ENCODE data around the gene UBN2.

The UBN2 gene

GRCh38 chr7:139294951-139295575 is 64.0 kb downstream of the UBN2 start:
- H3K4me3 ChIP-seq (ENCODE audit: low read depth, low read length): no peak overlapping the region
- no peak for DNase-seq (ENCODE audit: low read depth)
- TF ChIP-seq, protein P1, sequence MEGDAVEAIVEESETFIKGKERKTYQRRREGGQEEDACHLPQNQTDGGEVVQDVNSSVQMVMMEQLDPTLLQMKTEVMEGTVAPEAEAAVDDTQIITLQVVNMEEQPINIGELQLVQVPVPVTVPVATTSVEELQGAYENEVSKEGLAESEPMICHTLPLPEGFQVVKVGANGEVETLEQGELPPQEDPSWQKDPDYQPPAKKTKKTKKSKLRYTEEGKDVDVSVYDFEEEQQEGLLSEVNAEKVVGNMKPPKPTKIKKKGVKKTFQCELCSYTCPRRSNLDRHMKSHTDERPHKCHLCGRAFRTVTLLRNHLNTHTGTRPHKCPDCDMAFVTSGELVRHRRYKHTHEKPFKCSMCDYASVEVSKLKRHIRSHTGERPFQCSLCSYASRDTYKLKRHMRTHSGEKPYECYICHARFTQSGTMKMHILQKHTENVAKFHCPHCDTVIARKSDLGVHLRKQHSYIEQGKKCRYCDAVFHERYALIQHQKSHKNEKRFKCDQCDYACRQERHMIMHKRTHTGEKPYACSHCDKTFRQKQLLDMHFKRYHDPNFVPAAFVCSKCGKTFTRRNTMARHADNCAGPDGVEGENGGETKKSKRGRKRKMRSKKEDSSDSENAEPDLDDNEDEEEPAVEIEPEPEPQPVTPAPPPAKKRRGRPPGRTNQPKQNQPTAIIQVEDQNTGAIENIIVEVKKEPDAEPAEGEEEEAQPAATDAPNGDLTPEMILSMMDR (IDR thresholded peaks at IDR 0.05; ENCODE audit: low read depth, low read length, missing control alignments): no peak

DNA sequence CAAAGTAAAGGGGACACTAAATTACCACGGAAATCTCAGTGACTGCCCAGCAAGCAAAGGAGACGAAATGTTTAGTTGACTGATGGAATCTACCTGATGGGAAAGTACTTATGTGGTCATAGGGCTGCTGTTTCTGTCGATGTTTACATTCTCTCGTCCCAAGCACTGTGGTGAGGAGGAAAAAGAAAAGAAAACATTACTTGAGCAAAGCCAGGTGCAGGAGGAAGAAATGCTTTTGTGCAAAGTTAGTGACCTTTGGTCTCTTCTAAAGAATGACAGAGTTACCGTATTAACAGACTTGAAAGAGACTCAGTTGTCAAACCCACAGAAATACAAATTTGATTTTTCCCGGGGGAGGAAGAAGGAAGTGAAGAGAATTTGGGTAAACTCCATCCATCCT is 66.8 kb downstream of the UBN2 start:
- TF ChIP-seq, protein P1 (IDR thresholded peaks at IDR 0.05; ENCODE audit: low read depth, low read length, missing control alignments): no peak
- no peak overlapping the region for H3K4me3 ChIP-seq (ENCODE audit: low read depth, low read length)
- no peak for DNase-seq (ENCODE audit: low read depth)

DNA sequence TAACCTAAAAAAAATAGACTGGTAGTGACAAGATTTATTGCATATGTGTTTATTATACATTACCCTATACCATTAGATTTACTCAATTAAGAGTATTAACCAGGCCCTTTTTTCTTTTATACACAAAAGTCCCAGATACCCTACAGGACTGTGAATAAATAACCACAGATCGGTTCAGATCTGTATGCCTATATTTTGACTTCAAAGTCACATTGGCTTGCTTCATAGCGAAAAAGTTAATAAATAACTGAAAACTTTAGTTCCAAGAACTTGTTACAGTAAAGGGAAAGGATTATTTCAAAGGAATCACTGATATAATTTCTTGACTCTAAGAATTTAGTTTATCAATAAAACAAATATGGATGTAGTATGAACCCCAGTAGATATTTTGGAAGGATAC is 68.3 kb downstream of the UBN2 start:
- DNase-seq (ENCODE audit: low read depth): no peak
- no peak overlapping the region for H3K4me3 ChIP-seq (ENCODE audit: low read depth, low read length)
- TF ChIP-seq, protein P1 (IDR thresholded peaks at IDR 0.05; ENCODE audit: low read depth, low read length, missing control alignments): no peak

DNA sequence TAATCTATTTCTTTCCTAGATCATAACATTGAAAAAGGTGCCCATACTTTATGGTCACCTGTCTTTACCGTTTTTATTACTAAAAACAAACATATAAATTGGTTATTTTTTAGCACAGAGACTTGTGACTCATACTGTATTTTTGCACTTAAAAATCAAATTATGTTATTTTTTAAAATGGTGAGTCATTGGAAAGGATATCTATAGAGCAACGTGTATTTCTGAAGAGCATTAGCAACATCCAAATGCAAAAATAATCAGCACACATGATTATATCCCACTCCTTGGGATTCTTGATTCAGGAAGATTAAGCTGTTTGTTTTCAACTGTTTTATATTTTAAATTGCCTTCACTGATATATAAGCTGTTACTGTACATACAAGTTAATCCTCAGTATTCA is 69.4 kb downstream of the UBN2 start:
- no peak for DNase-seq (ENCODE audit: low read depth)
- TF ChIP-seq, protein P1 (IDR thresholded peaks at IDR 0.05; ENCODE audit: low read depth, low read length, missing control alignments): no peak

DNA sequence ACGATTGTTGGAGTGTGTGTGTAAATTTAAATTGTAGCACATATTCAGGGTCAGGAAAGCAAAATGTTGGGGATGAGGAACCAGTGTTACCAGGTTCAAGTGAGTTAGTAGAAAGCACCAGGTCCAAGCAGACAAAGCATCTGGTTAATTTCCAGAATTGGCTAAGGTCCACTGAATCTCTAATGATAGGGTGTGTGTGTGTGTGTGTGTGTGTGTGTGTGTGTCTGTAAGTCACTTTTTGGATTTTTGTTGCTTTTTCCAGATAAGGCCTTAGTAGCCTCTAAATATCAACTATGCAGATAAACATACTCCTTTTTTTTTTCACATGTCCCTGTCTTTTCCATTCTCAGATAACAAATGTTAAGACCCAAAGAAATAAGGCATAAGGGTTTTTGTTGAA is 73.5 kb downstream of the UBN2 start:
- no peak overlapping the region for H3K4me3 ChIP-seq (ENCODE audit: low read depth, low read length)
- TF ChIP-seq, protein P1 (IDR thresholded peaks at IDR 0.05; ENCODE audit: low read depth, low read length, missing control alignments): no peak
- no peak for DNase-seq (ENCODE audit: low read depth)

More for the DNA sequence above, 69.4 kb downstream of the UBN2 start:
- H3K4me3 ChIP-seq (ENCODE audit: low read depth, low read length): no peak overlapping the region

- H3K4me3 ChIP-seq (ENCODE audit: low read depth, low read length): no peak overlapping the region
- no peak for DNase-seq (ENCODE audit: low read depth)
- TF ChIP-seq, protein P1 (IDR thresholded peaks at IDR 0.05; ENCODE audit: low read depth, low read length, missing control alignments): no peak
Observed at GRCh38 chr7:139317939-139318505, 87.0 kb downstream of the UBN2 start.

Data from GM12864 (cell line).